Ectodermal cell (in vitro differentiated cells): Measurements from ENCODE around the gene HGFAC.
"Not testable (repeated sequence)": the region's sequence is repeated elsewhere in the genome, so short reads cannot be mapped to it uniquely, and the experiment has no call there.

Experiments used
- H3K27ac ChIP-seq: 2 replicates; pipeline ENCODE4 v1.7.0; 2013; ENCODE audit warnings: mild to moderate bottlenecking, low read depth, low read length; ENCODE audit not compliant: insufficient read depth, poor library complexity, severe bottlenecking
- H3K27me3 ChIP-seq: 2 replicates; pipeline ENCODE4 v1.7.0; 2013; ENCODE audit warnings: mild to moderate bottlenecking, low read length; ENCODE audit not compliant: insufficient read depth, control insufficient read depth, poor library complexity, severe bottlenecking
- H3K36me3 ChIP-seq: one replicate; pipeline ENCODE4 v1.7.0; 2013; ENCODE audit warnings: low read length; ENCODE audit not compliant: control insufficient read depth, insufficient read depth
- H3K4me1 ChIP-seq: one replicate; pipeline ENCODE4 v1.7.0; 2013; ENCODE audit warnings: low read length; ENCODE audit not compliant: control insufficient read depth, insufficient read depth
- H3K4me3 ChIP-seq: 2 replicates; pipeline ENCODE4 v1.7.0; 2013; ENCODE audit warnings: low read depth, low read length, control low read depth; ENCODE audit not compliant: insufficient read depth
- H3K9me3 ChIP-seq: 2 replicates; pipeline ENCODE4 v1.7.0; 2013; ENCODE audit warnings: mild to moderate bottlenecking, low read length, moderate library complexity; ENCODE audit not compliant: control insufficient read depth
- whole genome bisulfite sequencing, 2 experiments: methylation state at CpG; one replicate each; pipeline ENCODE4 v1.1.7; 2013; ENCODE audit warnings: missing lambda C conversion rate in 2 of 2; 5-methylcytosine and 5-hydroxymethylcytosine counted together

HGFAC gene

DNA sequence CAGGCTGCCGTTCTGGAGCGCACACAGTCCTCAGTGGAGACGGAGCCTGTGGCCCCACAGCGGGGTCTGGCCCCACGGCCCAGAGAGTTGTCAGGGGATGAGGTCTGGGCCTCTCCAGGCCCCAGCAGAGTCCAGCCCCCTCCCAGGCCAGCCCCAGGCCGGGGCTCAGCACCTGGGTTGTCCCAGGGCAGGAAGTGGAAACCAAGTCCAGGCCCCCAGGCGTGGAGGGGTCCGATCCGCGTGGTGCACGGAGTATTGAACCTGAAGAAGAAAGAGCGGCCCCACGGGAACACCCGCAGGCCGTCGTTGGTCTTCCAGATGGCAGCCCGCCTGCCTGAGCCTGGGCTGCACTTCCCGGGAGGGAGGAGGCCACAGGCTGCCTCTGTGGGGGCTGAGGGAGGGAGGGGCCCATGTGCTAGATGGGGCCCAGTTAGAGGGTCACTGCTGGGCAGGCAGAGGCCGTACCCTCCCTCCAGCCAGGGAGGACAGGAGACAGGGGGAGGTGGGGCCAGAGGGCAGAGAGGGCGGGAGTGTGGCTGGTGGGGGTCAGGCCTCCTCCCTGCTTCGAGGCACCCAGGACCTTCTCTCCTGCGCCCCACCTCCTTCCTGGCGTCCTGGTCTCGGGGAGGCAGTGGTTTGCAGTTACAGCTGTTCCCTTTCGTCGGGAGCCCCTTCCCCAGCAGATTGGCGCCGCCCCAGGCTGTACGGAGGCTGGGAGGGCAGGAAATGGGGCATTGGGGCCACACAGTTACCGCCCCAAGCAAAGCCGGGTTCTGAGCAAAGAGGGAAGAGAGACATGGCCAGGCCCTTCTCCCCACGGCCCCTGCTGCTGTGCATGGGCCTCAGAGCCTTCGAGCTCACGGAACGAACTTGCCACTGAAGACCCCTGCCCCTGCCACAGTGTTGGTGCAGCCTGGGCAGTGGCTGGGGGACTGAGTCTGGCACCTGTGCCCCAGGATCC, 8.1 kb downstream of the HGFAC start:
- 86 to 89% methylated on average over 35 of the region's 35 CpGs for WGBS, 2 experiments
- Histone ChIP-seq H3K4me1 (peaks cover 8% of the 10 kb centered on the region), H3K27ac (no peak overlapping the region), H3K36me3 (no peaks in the 10 kb centered on the region), H3K9me3 (no peaks in the 10 kb centered on the region), H3K4me3 (no peak overlapping the region), H3K27me3 (no peaks in the 10 kb centered on the region)

DNA sequence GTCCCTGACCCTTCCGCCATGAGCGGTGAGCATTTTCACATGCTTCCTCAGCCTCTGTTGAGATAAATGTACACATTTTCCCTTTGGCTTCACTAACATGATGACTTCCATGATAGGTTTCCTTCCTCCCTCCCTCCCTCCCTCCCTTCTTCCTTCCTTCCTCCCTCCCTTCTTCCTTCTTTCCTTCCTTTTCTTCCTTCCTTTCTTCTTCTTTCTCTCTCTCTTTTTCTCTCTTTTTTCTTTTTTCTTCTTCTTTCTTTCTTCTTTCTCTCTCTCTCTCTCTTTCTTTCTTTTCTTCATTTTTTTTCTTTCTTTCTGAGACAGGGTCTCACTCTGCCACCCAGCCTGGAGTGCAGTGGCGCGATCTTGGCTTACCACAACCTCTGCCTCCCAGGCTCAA, 8.9 kb downstream of the HGFAC start:
- Histone ChIP-seq H3K27ac (no peak overlapping the region), H3K36me3 (no peaks in the 10 kb centered on the region), H3K9me3 (no peaks in the 10 kb centered on the region), H3K4me1 (peaks cover 8% of the 10 kb centered on the region), H3K4me3 (no peak overlapping the region), H3K27me3 (no peaks in the 10 kb centered on the region)
- 91 to 95% methylated on average over 4 of the region's 4 CpGs for WGBS, 2 experiments

DNA sequence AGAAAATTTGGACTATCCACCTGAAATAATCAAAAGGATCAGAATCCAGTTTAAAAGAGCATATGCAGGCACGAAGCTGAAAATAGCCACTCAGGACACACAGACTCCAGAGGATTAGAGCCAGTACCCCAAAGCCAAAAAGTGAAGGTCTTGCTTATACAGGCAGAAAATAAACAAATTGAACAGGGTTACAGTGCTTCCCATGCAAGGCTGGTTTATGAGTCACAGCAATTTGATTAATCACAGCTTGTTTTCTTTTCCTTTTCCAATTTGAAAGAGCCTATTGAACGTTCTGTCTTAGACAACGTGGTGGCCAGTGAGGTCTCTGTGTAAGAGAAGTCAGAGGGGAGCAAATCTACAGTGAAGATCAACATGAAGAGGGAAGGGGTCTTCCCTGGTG, 10.2 kb downstream of the HGFAC start:
- no peaks in the 10 kb centered on the region for H3K27me3 ChIP-seq
- WGBS, 2 experiments, result 96 to 97% methylated on average over 3 of the region's 3 CpGs
- no peak overlapping the region for H3K27ac ChIP-seq
- H3K9me3 ChIP-seq, result no peaks in the 10 kb centered on the region
- peaks cover 8% of the 10 kb centered on the region for H3K4me1 ChIP-seq
- no peak overlapping the region for H3K4me3 ChIP-seq
- H3K36me3 ChIP-seq, result no peaks in the 10 kb centered on the region

DNA sequence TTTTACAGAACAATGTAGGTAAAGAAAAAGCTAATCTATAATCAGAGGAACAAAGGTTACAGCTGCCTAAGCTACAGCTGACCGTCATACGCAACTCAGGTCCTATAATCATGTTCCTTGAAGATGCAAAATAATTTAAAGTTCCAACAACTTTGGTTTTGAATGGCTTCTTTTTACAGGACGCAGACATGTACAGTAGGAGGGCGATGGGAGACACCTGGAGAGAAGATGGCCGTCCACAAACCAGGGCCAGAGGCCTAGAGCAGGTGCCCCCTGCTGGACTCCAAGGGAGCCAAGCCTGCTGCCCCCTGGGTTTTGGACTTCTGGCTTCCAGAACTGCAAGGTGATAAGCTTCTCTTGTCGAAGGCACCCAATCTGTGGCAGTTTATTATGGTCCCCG, 10.6 kb downstream of the HGFAC start:
- no peaks in the 10 kb centered on the region for H3K36me3 ChIP-seq
- no peak overlapping the region for H3K27ac ChIP-seq
- H3K4me1 ChIP-seq, result peaks cover 8% of the 10 kb centered on the region
- H3K27me3 ChIP-seq, result no peaks in the 10 kb centered on the region
- H3K4me3 ChIP-seq, result no peak overlapping the region
- H3K9me3 ChIP-seq, result no peaks in the 10 kb centered on the region
- 84 to 88% methylated on average over 7 of the region's 7 CpGs for WGBS, 2 experiments

DNA sequence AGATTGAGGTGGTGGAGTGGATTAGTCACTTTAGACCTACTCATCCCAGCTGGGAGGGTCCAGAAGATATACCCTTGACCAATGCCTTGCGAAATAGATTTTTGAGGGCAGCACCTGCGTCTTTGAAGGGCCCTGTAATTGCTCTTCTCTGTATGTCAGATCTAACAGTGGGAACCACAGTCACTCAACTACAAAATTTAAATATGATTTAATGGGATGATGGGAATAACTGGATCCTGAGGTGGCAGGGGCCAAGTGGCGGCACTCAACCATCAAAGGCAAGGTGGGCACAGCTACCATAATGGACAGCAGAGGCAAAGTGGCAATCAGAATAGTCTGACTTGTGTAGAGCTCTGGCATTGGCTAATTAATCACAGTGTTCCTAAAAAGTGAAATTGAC, 13.8 kb downstream of the HGFAC start:
- not testable (repeated sequence) for H3K27me3 ChIP-seq, H3K4me3 ChIP-seq, H3K27ac ChIP-seq, H3K4me1 ChIP-seq, H3K36me3 ChIP-seq, H3K9me3 ChIP-seq
- WGBS, 2 experiments, result 88 to 96% methylated on average over 2 to 3 of the region's 3 CpGs

DNA sequence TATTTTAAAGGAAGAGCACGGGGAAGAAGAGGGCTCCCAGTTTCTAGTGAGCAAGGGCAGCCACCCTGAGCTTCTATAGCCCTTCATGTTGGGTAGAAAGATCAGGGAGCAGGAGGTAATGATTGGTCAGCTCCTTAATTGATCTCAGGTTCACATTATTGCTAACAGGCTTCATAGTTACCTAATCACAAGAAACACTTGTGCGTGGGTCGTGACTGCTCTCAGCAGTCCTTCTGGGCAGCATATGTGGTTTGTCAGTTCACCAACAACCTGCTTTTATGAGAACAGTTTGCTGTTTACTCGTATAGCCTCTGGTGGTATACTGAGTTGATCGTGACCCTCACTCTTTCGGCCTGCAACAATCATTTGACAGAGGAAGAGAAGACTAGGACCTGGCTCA, 16.6 kb downstream of the HGFAC start:
- Histone ChIP-seq H3K9me3 (no peaks in the 10 kb centered on the region), H3K4me3 (no peak overlapping the region), H3K4me1 (no peaks in the 10 kb centered on the region), H3K27ac (no peak overlapping the region), H3K36me3 (no peaks in the 10 kb centered on the region), H3K27me3 (peaks cover 20% of the 10 kb centered on the region)
- 92 to 93% methylated on average over 6 of the region's 6 CpGs for WGBS, 2 experiments

DNA sequence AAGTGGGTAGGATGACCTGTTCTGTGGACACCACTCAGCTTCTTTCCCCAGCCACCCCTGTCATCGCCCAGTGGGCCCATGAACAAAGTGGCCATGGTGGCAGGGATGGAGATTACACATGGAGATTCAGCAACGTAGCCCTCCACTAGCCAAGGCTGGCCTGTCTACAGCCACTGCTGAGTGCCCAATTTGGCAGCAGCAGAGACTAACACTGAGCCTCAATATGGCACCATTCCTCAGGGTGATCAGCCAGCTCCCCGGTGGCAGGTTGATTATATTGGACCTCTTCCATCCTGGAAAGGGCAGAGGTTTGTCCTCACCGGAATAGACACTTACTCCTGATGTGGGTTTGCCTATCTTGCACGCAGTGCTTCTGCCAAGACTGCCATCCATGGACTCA, 17.4 kb downstream of the HGFAC start:
- H3K9me3 ChIP-seq, H3K4me3 ChIP-seq, H3K4me1 ChIP-seq, H3K36me3 ChIP-seq, H3K27ac ChIP-seq: not testable (repeated sequence)
- H3K27me3 ChIP-seq, result peaks cover 27% of the 10 kb centered on the region
- WGBS, 2 experiments, result 95% methylated on average over 5 of the region's 5 CpGs

DNA sequence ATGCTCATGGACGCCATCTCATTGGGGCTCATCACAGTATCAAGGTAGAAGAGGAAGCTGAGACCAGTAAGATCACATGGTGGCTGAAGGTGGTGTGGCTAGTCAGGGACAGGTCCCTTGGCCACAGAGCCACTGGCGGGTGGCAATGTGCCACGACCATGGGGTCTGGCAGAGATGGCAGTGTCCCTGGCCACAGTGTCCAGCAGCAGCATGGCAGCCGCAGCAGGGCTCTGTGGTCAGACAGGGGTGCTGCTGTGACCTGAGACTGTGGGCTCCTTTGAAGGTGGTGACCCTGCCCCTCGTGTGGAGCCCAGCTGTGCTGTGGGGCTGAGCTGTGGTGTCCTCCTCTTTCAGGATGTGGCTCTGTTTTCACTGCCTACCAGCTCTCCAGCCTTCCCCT, 19.2 kb downstream of the HGFAC start:
- Histone ChIP-seq H3K4me1 (peaks cover 9% of the 10 kb centered on the region), H3K27ac (no peak overlapping the region), H3K4me3 (no peak overlapping the region), H3K9me3 (no peaks in the 10 kb centered on the region), H3K36me3 (no peaks in the 10 kb centered on the region), H3K27me3 (peaks cover 42% of the 10 kb centered on the region)
- WGBS, 2 experiments, result 90 to 94% methylated on average over 5 of the region's 5 CpGs

DNA sequence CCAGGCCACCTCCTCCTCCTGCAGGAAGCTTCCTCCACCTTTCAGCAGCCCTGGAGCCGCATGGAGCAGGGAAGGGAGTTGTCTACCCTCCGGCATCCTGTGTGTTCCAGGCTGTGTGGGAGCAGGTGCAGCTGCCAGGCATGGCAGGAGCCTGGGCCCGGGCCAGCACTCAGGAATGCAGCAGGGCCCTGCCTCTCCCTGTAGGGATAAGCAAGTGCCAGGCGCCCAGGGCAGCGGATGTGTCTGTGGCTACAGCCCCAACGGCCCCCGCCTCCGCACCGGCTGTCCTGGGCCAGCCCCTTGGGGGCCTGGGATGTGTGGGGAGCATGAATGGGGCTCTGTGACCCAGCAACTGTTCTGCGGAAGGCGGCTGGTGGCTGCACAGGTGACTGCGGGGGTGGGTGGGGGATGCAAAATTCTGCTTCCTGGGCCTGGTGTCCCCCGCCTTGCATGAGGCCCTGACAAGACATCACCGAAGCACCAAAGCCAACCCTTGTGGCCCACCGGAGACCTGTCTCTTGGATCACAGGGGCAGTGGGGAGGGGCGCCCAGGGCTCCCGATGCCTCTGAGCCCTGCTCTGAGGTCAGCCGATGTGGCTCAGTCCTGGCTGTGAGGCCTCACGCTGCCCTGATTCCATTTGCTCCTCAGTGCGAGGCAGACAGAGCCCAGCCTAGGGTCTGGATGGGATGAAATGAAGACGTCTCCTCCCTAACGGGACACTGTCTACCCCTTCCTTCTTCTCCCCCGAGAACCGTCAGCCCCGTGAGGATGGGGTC, 19.9 kb downstream of the HGFAC start:
- H3K9me3 ChIP-seq, result no peaks in the 10 kb centered on the region
- no peak overlapping the region for H3K4me3 ChIP-seq
- H3K36me3 ChIP-seq, result no peaks in the 10 kb centered on the region
- WGBS, 2 experiments, result 86 to 87% methylated on average over 24 to 25 of the region's 25 CpGs
- peaks cover 45% of the 10 kb centered on the region for H3K27me3 ChIP-seq
- H3K4me1 ChIP-seq, result peaks cover 10% of the 10 kb centered on the region
- H3K27ac ChIP-seq, result no peak overlapping the region

DNA sequence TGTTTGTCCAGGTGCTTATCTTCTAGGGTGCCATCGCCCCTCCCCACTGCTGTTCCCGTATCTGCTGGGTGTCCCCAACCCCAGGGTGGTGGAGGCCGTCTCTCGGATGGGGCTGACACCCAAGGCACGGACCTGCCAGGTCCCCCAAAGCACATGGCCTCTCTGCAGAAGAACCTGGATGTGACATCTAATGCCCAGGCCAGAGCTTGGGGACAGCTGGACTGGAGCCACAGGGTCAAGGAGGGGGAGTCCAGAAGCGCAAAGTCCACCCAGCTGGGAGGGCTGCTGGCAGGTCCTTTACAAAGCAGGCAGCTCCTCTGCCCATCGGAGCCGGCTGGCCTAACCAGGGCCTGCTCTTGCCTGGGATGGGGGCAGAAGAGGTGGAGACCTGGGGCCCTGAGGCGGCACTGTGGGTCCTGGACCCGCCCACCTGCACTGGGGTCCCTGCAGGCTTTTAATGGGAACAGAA, 20.6 kb downstream of the HGFAC start:
- Histone ChIP-seq H3K27ac (no peak overlapping the region), H3K27me3 (peaks cover 45% of the 10 kb centered on the region), H3K9me3 (no peaks in the 10 kb centered on the region), H3K4me3 (no peak overlapping the region), H3K36me3 (no peaks in the 10 kb centered on the region), H3K4me1 (peaks cover 10% of the 10 kb centered on the region)
- WGBS, 2 experiments, result 86 to 90% methylated on average over 10 of the region's 10 CpGs
